Activated CD8-positive, alpha-beta memory T cell treated with anti-CD3 and anti-CD28 coated beads, Interleukin-2, amount 10 ng/mL, durations not matched to agents 7 days and 5 days (primary cell): Measurements from ENCODE around the gene TNFRSF1A. TPM values are rescaled to one million over a fixed set of nuclear protein-coding genes. Genes with fewer than 3 reads are reported as not detected.

Source experiments
- ATAC-seq: fragments of 150-1000 bp; cut with Tn5 transposase; one replicate; pipeline ENCODE4 v1.10.0; 2021; ENCODE audit warnings: moderate library complexity
- CTCF ChIA-PET: fragments of 350-600 bp; sonication (Branson Sonifier 250); formaldehyde crosslinking; loops from one replicate; lab custom pipeline; 2021; ENCODE audit warnings: antibody characterized with exemption; lab: Charles Lee
- DNase-seq: peaks from one replicate; pipeline ENCODE4 v3.0.0-alpha.2; 2020
- H3K27ac Mint-ChIP-seq: one replicate; pipeline ENCODE4 v1.8.0; 2021; ENCODE audit warnings: mild to moderate bottlenecking, mixed read lengths
- H3K27me3 Mint-ChIP-seq: one replicate; pipeline ENCODE4 v1.8.0; 2021; ENCODE audit warnings: mixed read lengths
- H3K36me3 Mint-ChIP-seq: one replicate; pipeline ENCODE4 v1.8.0; 2021; ENCODE audit warnings: mild to moderate bottlenecking, mixed read lengths
- H3K4me1 Mint-ChIP-seq: one replicate; pipeline ENCODE4 v1.8.0; 2021; ENCODE audit warnings: mixed read lengths
- H3K4me3 Mint-ChIP-seq: one replicate; pipeline ENCODE4 v1.8.0; 2021; ENCODE audit warnings: mild to moderate bottlenecking, moderate library complexity, mixed read lengths
- H3K9me3 Mint-ChIP-seq: one replicate; pipeline ENCODE4 v1.8.0; 2022; ENCODE audit warnings: low read depth, mixed read lengths
- total RNA-seq, 2 experiments: library from RNA; stranded (reverse); gene quantifications; one replicate each; pipeline ENCODE4 v1.2.3, GENCODE V29; 2021

Gene TNFRSF1A
- total RNA-seq, 2 experiments from 2014 or later: 63.3 to 71.5 TPM

DNA sequence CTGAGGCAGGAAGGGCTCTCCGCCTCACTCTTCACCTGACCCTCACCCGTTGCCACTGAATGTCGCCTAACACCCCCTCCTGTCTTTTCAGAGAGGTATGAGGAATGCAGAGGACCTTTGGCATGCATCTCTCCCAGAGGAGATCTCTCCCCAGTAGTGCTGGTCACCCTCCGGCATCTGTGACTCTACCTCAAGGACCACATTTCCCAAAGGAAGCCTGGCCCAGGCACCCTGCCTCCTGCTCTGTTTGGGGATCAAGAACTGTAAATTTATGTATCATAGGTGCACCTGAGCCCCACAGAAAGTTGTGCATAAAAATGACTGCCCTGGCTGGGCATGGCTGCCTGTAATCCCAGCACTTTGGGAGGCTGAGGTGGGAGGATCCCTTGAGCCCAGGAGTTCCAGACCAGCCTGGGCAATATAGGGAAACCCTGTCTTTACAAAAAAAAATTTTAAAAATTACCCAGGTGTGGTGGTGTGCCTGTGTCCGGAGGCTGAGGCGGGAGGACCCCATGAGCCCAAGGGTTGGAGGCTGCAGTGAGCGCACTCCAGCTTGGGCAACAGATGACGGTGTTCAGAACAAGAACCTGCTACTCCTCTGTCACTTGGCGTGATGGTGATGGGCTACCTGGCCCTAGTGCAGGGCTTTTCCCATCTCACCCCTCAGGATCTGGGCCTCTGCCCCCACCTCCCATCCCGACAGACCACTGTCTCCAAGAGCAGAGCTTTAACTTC is 13.7 kb downstream of the TNFRSF1A start:
- DNase-seq (no peak), ATAC-seq (no peak)
- no peak overlapping the region for H3K4me3 Mint-ChIP-seq
- no peaks in the 10 kb centered on the region for H3K9me3 Mint-ChIP-seq
- H3K4me1 Mint-ChIP-seq: peaks cover 51% of the 10 kb centered on the region
- CTCF ChIA-PET: interaction anchor here (0.8 to 2.7 kb wide), 3 partner anchors 10 to 39 kb away, joined by 3 to 22 read pairs (median 15); no protein-coding TSS in a partner anchor
- no peak overlapping the region for H3K27ac Mint-ChIP-seq
- no peaks in the 10 kb centered on the region for H3K27me3 Mint-ChIP-seq
- H3K36me3 Mint-ChIP-seq: peaks cover 35% of the 10 kb centered on the region

DNA sequence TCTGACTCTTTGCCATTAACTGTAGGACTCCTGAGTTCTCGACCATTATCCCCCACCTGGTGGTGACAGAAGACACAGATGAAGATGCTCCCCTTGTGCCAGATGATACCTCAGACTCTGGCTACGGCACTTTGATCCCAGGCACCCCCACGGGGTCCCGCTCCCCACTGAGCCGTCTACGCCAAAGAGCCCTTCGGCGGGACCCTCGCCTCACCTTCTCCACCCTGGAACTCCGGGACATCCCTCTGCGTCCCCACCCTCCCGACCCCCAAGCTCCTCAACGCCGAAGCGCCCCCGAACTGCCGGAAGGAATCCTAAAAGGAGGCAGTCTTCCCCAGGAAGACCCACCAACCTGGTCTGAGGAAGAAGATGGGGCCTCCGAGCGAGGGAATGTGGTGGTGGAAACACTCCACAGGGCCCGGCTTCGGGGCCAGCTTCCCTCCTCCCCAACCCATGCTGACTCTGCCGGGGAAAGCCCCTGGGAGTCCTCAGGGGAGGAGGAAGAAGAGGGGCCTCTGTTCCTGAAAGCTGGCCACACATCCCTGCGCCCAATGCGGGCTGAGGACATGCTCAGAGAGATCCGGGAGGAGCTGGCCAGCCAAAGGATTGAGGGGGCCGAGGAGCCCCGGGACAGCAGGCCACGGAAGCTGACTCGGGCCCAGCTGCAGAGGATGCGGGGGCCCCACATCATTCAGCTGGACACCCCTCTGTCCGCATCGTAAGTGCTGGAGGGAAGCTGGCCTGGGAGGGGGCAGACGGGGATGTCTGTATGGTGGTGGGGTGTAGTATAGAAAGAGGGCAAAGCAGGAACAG is 14.4 kb downstream of the TNFRSF1A start:
- ATAC-seq (no peak), DNase-seq (no peak)
- no peaks in the 10 kb centered on the region for H3K9me3 Mint-ChIP-seq
- H3K4me1 Mint-ChIP-seq: peaks cover 47% of the 10 kb centered on the region
- H3K27ac Mint-ChIP-seq: no peak overlapping the region
- no peak overlapping the region for H3K4me3 Mint-ChIP-seq
- H3K36me3 Mint-ChIP-seq: peaks cover 27% of the 10 kb centered on the region
- CTCF ChIA-PET: interaction anchor here (1.5 to 2.7 kb wide), 6 partner anchors 11 to 143 kb away, joined by 7 to 22 read pairs (median 11); partner anchors contain the start of gene VAMP1
- H3K27me3 Mint-ChIP-seq: no peaks in the 10 kb centered on the region

DNA sequence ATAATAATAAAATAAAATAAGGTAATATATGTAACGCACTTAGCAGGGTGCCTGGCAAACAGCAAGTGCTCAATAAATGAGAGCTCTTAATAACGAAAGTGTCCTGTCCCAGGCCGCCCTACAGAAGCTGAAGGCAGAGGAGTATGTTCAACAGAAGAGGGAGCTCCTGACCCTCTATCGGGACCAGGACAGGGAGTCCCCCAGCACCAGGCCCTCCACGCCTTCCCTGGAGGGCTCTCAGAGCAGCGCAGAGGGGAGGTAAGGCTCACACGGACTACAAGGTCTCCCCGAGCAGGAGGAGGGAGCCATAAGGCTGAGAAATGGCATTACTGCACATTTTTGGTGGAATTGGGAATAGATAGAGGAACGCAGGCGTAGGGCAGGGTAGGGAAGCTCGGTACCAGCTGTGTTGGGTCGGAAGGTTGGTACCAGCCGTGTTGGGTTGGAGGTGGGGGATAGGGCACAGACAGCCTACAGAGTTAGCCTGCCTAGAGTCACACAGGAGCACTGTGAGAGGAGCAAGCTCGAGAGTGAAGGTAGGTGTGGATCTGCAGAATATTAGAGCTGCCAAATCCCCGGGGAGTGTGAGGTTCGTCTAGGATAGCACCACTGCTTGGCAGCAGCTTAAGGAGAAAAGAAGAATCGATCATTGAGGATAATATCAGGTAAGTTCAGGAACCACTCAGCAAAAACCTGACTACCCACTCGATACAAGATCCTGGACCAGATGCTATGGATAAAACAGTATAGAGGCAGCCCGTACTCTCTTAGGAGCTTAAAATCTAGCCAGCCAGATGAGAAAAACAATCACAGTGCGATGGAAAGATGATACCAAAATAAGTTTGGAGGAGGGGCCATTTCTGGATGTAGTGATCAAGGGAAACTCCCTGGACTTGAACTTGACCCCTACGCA is 15.3 kb downstream of the TNFRSF1A start:
- Mint-ChIP-seq H3K27ac (no peak overlapping the region), H3K4me3 (no peak overlapping the region), H3K9me3 (no peaks in the 10 kb centered on the region), H3K4me1 (peaks cover 50% of the 10 kb centered on the region), H3K36me3 (peaks cover 26% of the 10 kb centered on the region), H3K27me3 (no peaks in the 10 kb centered on the region)
- CTCF ChIA-PET: interaction anchor here (0.6 to 2.7 kb wide), 11 partner anchors 9 to 211 kb away, joined by 3 to 22 read pairs (median 7); partner anchors contain the start of gene VAMP1
- DNase-seq (peak; percentile 54), ATAC-seq (peak; percentile 38)

DNA sequence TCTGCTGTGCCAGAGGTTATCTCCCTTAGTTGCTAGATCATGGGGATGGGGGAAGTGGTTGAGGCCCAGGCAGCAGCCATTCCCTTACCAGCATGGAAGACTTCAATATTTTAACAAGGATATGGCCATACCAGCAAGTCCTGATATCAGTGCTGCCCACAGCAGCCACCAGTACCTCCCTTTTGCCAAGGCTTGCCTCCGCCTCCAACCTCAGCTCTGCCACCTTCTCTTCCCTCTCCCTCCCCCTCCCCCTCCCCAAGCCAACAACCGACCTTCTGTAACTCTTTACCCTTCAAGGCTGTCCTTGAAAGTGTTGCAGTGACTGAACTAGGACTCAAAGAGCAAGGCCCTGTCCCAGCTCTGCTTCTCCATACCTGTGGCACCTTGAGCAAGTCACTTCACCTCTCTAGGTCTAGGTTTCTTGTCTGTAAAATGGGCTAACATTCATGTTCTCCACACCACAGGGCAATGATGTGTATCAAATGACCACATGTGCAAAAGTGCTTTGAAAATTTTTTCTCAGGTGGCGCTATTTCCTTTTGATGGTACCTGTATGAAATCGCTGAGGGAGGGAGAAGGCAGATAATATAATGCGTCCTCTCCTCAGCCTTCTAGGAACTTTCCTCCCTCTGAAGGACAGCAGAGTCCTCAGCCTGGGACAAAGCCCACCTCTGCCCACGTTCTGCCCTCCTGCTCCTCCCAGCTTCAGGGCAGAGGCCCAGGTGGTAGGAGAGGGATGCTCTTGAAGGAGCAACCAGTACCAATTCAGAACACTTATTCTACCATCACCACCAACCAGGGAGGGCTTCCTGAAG is 16.7 kb downstream of the TNFRSF1A start:
- Mint-ChIP-seq H3K36me3 (peaks cover 13% of the 10 kb centered on the region), H3K9me3 (no peaks in the 10 kb centered on the region), H3K27ac (peak overlapping the region; percentile 14), H3K27me3 (no peaks in the 10 kb centered on the region), H3K4me3 (no peak overlapping the region), H3K4me1 (peaks cover 38% of the 10 kb centered on the region)
- DNase-seq (no peak), ATAC-seq (no peak)
- CTCF ChIA-PET: interaction anchor here (1.0 to 2.7 kb wide), 5 partner anchors 10 to 145 kb away, joined by 6 to 22 read pairs (median 7); partner anchors contain the start of gene VAMP1

DNA sequence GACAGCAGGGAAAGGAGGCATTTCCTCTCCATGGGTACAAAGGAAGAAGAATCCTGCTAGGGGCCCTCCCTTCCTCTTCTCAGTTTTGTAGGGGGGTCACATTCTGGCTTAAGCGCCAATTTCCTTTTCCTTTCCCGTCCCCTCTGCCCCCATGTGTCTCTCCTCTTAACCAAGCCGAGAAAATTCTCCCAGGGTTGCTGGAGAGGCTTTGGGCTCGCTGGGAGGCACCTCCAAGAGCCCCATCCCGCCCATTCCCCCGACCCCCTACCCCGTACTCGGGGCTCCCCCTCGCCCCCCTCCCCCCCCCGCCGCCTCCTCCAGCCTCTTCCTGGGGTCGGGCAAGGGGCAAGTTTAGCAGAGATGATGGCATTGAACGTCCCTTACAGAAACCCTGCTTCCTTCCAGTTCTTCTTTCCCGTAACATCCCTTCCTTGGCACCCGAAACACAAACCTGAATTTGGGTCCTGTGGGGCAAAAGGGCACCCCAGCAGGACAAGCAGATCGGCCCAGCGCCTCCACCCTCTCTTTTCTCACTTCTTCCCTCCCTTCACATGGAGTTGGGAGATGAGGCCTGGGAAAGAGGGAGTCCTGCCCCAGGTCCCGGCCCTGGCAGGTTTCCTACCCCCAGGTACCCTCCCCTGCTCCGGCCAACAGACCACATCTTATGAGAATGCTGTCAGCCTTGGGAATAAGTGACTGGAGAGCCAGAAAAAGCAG is 17.7 kb downstream of the TNFRSF1A start:
- CTCF ChIA-PET: interaction anchor here (0.8 to 1.9 kb wide), 11 partner anchors 8 to 208 kb away, joined by 3 to 21 read pairs (median 6); no protein-coding TSS in a partner anchor
- ATAC-seq (no peak), DNase-seq (no peak)
- Mint-ChIP-seq H3K4me3 (peak overlapping the region; percentile 56), H3K27ac (peak overlapping the region; percentile 92), H3K9me3 (no peaks in the 10 kb centered on the region), H3K27me3 (no peaks in the 10 kb centered on the region), H3K4me1 (peaks cover 39% of the 10 kb centered on the region), H3K36me3 (peaks cover 9% of the 10 kb centered on the region)

DNA sequence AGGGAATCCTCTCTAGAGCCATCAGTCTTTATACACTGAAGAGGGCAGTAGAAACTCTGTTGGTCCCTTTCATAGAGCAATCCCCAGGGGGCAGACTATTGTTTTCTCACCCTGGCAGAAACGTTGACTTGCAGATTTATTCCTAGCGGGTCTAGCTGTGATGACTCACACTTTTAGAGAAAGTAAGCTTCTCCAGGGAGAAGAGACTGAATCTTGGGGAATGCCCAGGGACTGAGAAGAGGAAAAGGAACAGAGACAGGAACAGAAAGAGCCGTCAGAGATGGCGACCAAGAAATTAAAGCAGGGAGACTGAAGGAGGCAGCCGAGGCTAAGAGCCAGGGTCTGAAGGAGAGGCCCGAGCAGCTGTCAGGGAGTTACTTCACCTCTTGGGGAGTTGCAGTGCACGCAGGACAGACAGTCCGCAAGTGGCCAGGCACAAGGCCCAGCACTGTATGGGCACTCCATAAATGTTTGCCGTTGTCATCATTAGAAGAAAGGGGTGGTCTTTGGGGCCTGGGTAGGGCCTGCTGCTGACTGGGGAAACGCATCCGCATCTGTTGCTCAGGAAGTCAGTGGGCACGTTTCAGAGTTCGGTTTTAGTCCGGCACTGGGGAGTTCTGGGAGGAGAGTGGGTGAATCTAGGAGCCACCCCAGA is 18.4 kb downstream of the TNFRSF1A start:
- peak; percentile 65 for DNase-seq
- Mint-ChIP-seq H3K4me1 (peaks cover 43% of the 10 kb centered on the region), H3K27ac (peak overlapping the region; percentile 92), H3K27me3 (no peaks in the 10 kb centered on the region), H3K36me3 (peaks cover 5% of the 10 kb centered on the region), H3K4me3 (peak overlapping the region; percentile 56), H3K9me3 (no peaks in the 10 kb centered on the region)
- peak; percentile 83 for ATAC-seq
- CTCF ChIA-PET: interaction anchor here (0.6 to 1.9 kb wide), 18 partner anchors 9 to 208 kb away, joined by 3 to 21 read pairs (median 4); partner anchors contain the start of genes TNFRSF1A and VAMP1

DNA sequence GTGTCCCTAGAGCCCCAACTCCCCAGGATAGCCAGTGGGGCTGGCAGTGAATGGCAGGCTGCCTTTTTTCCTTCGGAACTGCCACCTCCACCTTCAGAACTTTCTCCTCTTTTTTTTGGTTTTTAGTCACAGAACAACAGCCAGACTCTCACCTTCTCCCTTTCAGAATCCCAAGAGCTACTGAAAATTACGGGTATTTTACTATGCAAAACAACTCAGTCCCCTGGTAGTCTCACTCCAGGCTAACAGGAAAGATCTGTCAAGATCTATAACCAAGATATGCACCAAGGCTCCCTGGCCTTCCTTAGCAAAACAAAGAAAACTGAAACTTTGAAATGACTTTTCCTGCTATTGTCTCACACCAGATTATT is 18.9 kb downstream of the TNFRSF1A start:
- Mint-ChIP-seq H3K27me3 (no peaks in the 10 kb centered on the region), H3K9me3 (no peaks in the 10 kb centered on the region), H3K4me1 (peaks cover 48% of the 10 kb centered on the region), H3K4me3 (no peak overlapping the region), H3K27ac (peak overlapping the region; percentile 92), H3K36me3 (peaks cover 3% of the 10 kb centered on the region)
- CTCF ChIA-PET: interaction anchor here (0.7 to 1.9 kb wide), 17 partner anchors 9 to 147 kb away, joined by 3 to 21 read pairs (median 4); partner anchors contain the start of genes TNFRSF1A and VAMP1
- no peak for DNase-seq
- no peak for ATAC-seq

DNA sequence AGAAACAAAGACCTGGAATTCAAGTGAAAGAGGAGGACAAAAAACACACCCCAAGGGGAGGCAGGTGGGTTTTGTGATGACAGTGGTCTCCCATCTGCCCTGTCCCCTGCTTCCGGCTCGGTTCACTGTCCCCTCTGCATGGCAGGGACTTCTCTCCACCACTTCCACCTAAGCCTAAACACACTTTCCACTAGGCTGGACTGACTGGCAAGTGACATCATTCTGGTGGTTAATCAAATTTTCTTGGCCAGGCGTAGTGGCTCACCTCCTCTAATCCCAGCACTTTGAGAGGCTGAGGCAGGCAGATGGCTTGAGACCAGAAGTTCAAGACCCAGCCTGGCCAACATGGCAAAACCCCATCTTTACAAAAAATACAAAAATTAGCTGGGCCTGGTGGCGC is 19.5 kb downstream of the TNFRSF1A start:
- ATAC-seq (no peak), DNase-seq (no peak)
- CTCF ChIA-PET: interaction anchor here (0.7 to 1.9 kb wide), 14 partner anchors 8 to 147 kb away, joined by 3 to 21 read pairs (median 4); partner anchors contain the start of gene VAMP1
- Mint-ChIP-seq H3K27me3 (no peaks in the 10 kb centered on the region), H3K36me3 (peaks cover 3% of the 10 kb centered on the region), H3K4me3 (no peak overlapping the region), H3K4me1 (peaks cover 52% of the 10 kb centered on the region), H3K9me3 (no peaks in the 10 kb centered on the region), H3K27ac (no peak overlapping the region)

DNA sequence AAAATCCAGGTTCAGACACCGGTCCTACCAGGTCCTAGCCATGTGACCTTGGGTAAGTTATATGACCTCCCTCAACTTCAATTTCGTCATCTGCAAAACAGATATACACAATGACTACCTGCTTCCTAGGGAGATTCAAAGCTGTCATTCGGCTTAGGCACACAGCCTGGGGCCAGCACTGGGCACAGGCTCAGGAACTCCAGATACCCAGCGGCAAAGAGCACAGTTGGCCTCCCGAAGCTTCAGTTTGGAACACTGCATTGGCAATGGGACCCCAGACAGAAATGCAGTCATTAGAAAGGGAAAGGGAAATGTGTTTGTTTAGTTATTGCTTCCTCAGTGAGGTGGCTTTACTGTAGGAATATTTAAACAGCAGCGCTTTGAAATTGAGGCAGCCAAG is 20.0 kb downstream of the TNFRSF1A start:
- peaks cover 52% of the 10 kb centered on the region for H3K4me1 Mint-ChIP-seq
- ATAC-seq (no peak), DNase-seq (no peak)
- CTCF ChIA-PET: interaction anchor here (0.6 to 1.9 kb wide), 2 partner anchors 12 to 130 kb away, joined by 3 to 6 read pairs; partner anchors contain the start of gene TAPBPL
- H3K27me3 Mint-ChIP-seq: no peaks in the 10 kb centered on the region
- H3K27ac Mint-ChIP-seq: no peak overlapping the region
- H3K36me3 Mint-ChIP-seq: peaks cover 3% of the 10 kb centered on the region
- H3K9me3 Mint-ChIP-seq: no peaks in the 10 kb centered on the region
- H3K4me3 Mint-ChIP-seq: no peak overlapping the region

DNA sequence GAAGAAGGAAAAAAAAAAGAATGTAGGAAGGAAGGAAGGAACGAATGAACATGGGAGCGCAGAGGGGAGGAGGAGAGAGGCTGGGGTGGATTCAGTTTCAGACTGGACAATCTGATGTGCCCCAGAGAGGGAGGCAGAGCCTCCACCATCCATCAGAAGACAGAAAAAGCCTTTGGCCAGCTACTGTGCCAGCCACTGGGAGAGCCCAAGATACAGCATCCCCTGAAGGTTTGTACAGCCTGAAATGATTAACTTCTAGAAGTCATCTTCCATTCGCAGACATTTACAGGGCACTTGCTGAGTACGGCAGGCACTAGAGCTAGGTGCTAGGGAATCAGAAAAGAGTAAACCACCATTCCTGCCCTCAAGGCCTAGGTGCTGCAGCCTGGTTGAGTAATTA is 22.4 kb downstream of the TNFRSF1A start:
- H3K9me3 Mint-ChIP-seq: no peaks in the 10 kb centered on the region
- CTCF ChIA-PET: interaction anchor here (0.9 to 2.3 kb wide), 4 partner anchors 33 to 151 kb away, joined by 3 to 6 read pairs (median 4); partner anchors contain the start of gene VAMP1
- no peaks in the 10 kb centered on the region for H3K27me3 Mint-ChIP-seq
- H3K36me3 Mint-ChIP-seq: peaks cover 1% of the 10 kb centered on the region
- ATAC-seq (no peak), DNase-seq (no peak)
- no peak overlapping the region for H3K27ac Mint-ChIP-seq
- no peak overlapping the region for H3K4me3 Mint-ChIP-seq
- peaks cover 36% of the 10 kb centered on the region for H3K4me1 Mint-ChIP-seq

DNA sequence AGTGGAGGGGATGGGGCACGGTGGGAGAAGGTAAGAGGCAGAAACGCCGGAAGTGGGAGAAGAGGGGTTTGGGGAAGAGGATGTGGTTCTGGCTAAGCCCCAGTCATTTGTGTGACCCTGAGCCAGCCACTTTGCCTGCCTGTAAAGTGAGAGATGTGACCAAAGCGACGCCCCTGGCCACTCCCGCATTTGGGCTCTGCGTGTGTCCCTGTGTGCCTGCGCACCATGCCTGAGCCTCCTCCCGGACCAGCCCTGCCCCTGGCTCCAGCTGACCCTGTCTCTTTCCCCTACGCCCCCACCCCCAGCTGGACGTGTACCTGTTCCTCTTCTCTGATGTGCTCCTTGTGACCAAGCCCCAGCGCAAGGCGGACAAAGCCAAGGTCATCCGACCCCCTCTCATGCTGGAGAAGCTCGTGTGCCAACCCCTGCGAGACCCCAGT is 23.4 kb downstream of the TNFRSF1A start:
- no peaks in the 10 kb centered on the region for H3K27me3 Mint-ChIP-seq
- DNase-seq: peak; percentile 63
- peak; percentile 16 for ATAC-seq
- peaks cover 27% of the 10 kb centered on the region for H3K4me1 Mint-ChIP-seq
- peak overlapping the region; percentile 66 for H3K27ac Mint-ChIP-seq
- H3K9me3 Mint-ChIP-seq: no peaks in the 10 kb centered on the region
- peak overlapping the region; percentile 20 for H3K4me3 Mint-ChIP-seq
- CTCF ChIA-PET: interaction anchor here (0.9 to 2.0 kb wide), 3 partner anchors 17 to 147 kb away, joined by 3 to 6 read pairs (median 3); no protein-coding TSS in a partner anchor
- H3K36me3 Mint-ChIP-seq: peaks cover 1% of the 10 kb centered on the region
